Right atrium auricular region (tissue), 2 donors: ENCODE results near the gene RAI1. TPM values are rescaled to one million over a fixed set of nuclear protein-coding genes. Genes with fewer than 3 reads are reported as not detected.

Experiments
- DNase-seq: peaks from one replicate; pipeline ENCODE4 v3.0.0-alpha.2; 2019; ENCODE audit warnings: low spot score
- H3K27ac ChIP-seq, 2 donors: fragments of 200-600 bp; sonication (generic); 1 replicate in 1 of 2; 2 replicates in 1 of 2; pipeline ENCODE4 v1.5.1; 2016 to 2019
- H3K27me3 ChIP-seq, 2 donors: fragments of 200-600 bp; sonication (generic); one replicate each; pipeline versions ENCODE4 v1.5.1 to v1.6.0; 2017 to 2019
- H3K36me3 ChIP-seq: fragments of 200-600 bp; sonication (generic); one replicate; pipeline ENCODE4 v1.5.1; 2016
- H3K4me1 ChIP-seq, 2 donors: fragments of 200-600 bp; sonication (generic); one replicate each; pipeline versions ENCODE4 v1.5.1 to v1.6.0; 2017 to 2019
- H3K4me3 ChIP-seq, 2 donors: fragments of 200-600 bp; sonication (generic); 1 replicate in 1 of 2; 2 replicates in 1 of 2; pipeline ENCODE4 v1.5.1; 2017 to 2019; ENCODE audit warnings: mild to moderate bottlenecking in 1 of 2, moderate library complexity in 1 of 2
- H3K9me3 ChIP-seq, 2 donors: fragments of 200-600 bp; sonication (generic); one replicate each; pipeline ENCODE4 v1.5.1; 2019
- total RNA-seq, 2 donors: library from RNA; depleted of rRNA; stranded (reverse); fragments of >200 nt; gene quantifications; one replicate each; pipeline ENCODE4 v1.1.0, GENCODE V29; 2016
- TF ChIP-seq, protein P1 (sequence below), 2 donors: fragments of 200-600 bp; sonication (generic); IDR thresholded peaks; one replicate each; pipeline ENCODE4 v1.5.1; 2019; ENCODE audit warnings: antibody characterized with exemption in 2 of 2

The RAI1 gene
- total RNA-seq, 2 donors from 2014 or later: 23.8 to 24.9 TPM

DNA sequence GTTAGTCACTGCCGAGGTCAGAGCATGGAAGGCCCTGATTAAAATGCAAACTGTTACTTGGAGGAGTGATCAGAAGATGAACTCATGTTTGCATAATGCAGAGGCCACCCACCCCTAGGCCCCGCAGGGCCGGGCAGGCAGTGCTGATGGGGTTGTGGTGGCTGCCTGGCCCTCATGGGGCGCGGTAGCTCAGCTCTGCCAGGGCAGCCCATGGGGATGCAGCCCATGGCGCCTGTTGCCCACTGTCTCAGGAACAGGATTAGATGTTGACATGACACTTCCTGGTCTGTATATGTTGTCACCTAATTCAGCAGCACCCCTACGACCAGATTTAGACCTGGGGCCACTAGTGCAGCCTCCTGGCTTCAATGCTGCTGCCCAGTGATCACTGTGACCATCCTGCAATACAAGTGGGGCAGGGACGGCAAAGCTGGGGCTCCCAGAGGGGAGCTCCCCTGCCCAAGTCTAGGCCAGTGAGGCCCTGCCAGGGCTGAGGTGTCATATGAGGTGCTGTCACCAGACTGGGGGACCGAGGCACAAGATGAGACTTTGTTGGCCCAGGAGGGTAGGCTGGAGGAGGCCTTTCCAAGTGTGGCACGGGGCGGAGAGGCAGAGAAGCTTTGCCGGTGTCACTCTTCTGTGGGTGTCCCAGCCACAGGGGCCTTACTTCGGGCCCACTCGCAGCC lies 49.1 kb downstream of the RAI1 start:
- Histone ChIP-seq H3K9me3 (no peaks in the 10 kb centered on the region), H3K27me3 (no peaks in the 10 kb centered on the region), H3K27ac (peak overlapping the region; percentile 45 to 75), H3K4me1 (peaks cover 0 to 66% of the 10 kb centered on the region in 2 donors), H3K36me3 (no peaks in the 10 kb centered on the region), H3K4me3 (no peak overlapping the region)
- TF ChIP-seq, protein P1, sequence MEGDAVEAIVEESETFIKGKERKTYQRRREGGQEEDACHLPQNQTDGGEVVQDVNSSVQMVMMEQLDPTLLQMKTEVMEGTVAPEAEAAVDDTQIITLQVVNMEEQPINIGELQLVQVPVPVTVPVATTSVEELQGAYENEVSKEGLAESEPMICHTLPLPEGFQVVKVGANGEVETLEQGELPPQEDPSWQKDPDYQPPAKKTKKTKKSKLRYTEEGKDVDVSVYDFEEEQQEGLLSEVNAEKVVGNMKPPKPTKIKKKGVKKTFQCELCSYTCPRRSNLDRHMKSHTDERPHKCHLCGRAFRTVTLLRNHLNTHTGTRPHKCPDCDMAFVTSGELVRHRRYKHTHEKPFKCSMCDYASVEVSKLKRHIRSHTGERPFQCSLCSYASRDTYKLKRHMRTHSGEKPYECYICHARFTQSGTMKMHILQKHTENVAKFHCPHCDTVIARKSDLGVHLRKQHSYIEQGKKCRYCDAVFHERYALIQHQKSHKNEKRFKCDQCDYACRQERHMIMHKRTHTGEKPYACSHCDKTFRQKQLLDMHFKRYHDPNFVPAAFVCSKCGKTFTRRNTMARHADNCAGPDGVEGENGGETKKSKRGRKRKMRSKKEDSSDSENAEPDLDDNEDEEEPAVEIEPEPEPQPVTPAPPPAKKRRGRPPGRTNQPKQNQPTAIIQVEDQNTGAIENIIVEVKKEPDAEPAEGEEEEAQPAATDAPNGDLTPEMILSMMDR (IDR thresholded peaks at IDR 0.05): no peak
- DNase-seq: no peak

GRCh38 chr17:17732444-17732843 lies 51.2 kb downstream of the RAI1 start:
- Histone ChIP-seq H3K4me1 (peaks cover 0 to 68% of the 10 kb centered on the region in 2 donors), H3K36me3 (no peaks in the 10 kb centered on the region), H3K27me3 (no peaks in the 10 kb centered on the region), H3K9me3 (no peaks in the 10 kb centered on the region), H3K27ac (peak overlapping the region; percentile 72 to 75), H3K4me3 (no peak overlapping the region)
- DNase-seq: no peak
- TF ChIP-seq, protein P1 (IDR thresholded peaks at IDR 0.05): no peak

- Histone ChIP-seq H3K4me3 (no peak overlapping the region), H3K36me3 (no peaks in the 10 kb centered on the region), H3K4me1 (peaks cover 0 to 75% of the 10 kb centered on the region in 2 donors), H3K27me3 (no peaks in the 10 kb centered on the region), H3K9me3 (no peaks in the 10 kb centered on the region), H3K27ac (peak overlapping the region; percentile 72 to 75)
- no peak for DNase-seq
- TF ChIP-seq, protein P1 (IDR thresholded peaks at IDR 0.05): no peak
Observed at GRCh38 chr17:17732892-17733670, 51.8 kb downstream of the RAI1 start.

DNA sequence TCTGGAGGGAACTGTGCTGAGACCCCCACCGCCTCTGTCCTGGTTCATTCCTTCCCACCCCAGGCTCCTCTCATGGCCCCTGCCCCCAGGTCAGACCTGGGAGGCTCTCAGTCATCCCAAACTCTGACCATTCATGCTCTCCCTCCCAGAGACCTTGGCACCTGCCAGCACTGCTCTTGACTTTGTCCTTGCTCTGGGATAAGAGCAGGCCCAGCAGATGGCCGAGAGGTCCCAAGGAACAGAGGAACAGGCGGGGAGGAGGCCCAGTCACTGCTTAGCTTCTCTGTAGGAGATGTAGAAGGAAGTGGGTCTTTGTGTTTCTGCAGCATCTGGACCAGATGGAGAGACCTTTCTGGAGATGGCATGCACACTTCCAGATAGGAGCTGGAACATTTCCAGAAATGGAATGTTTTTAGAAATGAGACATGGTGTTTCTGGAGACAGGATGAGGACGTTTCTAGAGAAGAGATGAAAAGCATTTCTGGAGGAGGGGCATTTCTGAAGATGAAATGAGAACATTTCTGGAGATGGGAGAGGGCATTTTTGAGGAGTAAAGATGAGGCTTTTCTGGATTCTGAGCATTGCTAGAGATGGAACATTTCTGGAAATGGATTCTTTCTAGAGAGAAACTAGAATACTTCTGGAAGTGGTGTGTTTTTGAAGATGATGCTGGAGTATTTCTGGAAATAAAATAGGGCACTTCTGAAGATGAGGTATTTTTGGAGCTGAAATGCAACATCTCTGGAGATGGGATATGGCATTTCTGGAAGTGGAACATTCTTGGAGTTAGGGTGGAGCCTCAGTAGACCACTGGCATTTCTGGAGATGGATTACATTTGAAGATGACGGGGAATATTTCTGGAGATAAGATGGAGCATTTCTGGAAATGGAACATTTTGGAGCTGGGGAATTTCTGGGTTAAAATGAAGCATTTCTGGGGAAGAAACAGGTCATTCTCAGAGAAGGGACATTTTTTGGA lies 55.2 kb downstream of the RAI1 start:
- H3K27ac ChIP-seq: peak overlapping the region in 1 of 2 donors; percentile 76
- H3K4me3 ChIP-seq: no peak overlapping the region
- no peaks in the 10 kb centered on the region for H3K27me3 ChIP-seq
- H3K36me3 ChIP-seq: no peaks in the 10 kb centered on the region
- H3K9me3 ChIP-seq: no peaks in the 10 kb centered on the region
- peaks cover 0 to 82% of the 10 kb centered on the region in 2 donors for H3K4me1 ChIP-seq
- TF ChIP-seq, protein P1 (IDR thresholded peaks at IDR 0.05): no peak
- no peak for DNase-seq
